HG02840 (cell line): ENCODE data around the gene FAM114A2.

ENCODE experiments used
- ATAC-seq: cut with Tn5 transposase; IDR thresholded peaks from one replicate; pipeline ENCODE4 v1.9.1; 2021; ENCODE audit warnings: mild to moderate bottlenecking, moderate library complexity, moderate number of reproducible peaks; ENCODE audit not compliant: unreplicated experiment, low FRiP score

FAM114A2 gene

DNA sequence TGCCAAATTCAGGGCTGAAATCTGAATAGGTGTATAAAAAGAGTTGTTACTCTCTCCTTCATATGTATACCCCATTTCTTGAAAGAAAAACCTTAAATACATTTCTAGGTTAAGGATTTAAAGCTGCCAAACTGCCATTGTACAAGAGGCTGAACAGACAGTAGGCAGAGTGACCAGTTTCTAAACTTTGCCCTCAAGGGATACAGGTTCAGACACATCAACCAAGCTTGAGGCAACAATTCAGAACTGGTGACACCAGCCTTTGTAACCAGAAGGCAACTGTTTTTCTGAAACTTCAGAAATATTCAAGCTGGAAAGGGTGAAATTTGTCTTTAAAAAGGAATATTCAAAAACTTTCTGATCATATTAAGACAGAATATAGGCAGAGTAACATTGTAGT lies 47.5 kb downstream of the FAM114A2 start:
- no peak for ATAC-seq

DNA sequence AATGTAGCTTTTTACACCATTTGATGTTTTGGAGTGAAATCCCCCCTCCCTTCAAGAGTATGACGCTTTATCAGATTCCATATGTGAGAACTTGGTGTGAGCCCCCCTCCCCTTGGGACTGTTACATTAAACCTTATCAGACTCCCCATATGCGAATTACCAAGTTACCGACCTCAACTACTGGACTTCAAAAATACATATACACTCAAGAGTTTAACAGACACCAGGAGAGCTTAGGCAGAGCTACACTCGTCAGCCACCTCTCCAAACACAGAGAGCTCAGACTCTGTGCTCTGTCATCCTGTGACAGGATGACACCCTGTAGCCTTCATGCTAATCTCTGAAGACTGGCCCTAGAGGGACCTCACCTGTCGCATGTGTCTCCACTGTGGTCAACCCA lies 50.2 kb downstream of the FAM114A2 start:
- ATAC-seq: no peak

DNA sequence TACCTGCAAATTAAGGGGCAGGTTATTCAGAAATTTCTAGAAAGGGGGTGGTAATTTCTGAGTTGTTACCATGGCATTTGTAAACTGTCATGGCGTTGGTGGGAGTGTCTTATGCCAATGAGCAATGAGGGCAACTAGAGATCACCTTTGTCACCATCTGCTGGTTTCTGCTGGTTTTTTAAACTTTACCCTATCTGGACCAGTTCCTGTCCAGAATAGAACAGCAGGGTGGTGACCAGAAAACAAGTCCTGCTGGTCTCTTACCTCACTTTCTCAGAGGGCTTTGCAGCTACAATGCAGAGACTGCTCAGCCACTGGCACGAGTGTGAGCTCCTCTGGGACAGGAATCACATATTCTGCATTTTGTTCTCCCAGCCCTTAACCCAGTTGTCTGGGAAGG lies 51.4 kb downstream of the FAM114A2 start:
- ATAC-seq: no peak

DNA sequence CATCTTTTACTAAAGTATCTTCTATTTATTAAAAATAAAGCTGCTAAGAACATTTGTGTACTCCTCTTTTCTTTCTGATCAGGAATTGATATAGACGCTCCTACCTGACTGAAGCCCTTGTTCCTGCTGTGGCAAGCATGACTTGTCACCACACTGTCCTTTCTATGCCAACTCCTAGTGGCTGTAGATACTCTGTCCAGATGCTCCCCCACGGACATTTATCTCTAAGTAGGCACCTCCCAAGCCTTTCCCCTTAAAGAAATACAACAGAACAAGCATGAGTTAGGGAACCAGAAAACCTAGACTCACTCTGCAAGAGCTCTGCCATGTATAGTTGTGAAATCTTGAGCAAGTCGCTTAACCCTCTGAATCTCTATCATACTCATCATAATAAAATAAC lies 53.2 kb downstream of the FAM114A2 start:
- ATAC-seq: no peak

DNA sequence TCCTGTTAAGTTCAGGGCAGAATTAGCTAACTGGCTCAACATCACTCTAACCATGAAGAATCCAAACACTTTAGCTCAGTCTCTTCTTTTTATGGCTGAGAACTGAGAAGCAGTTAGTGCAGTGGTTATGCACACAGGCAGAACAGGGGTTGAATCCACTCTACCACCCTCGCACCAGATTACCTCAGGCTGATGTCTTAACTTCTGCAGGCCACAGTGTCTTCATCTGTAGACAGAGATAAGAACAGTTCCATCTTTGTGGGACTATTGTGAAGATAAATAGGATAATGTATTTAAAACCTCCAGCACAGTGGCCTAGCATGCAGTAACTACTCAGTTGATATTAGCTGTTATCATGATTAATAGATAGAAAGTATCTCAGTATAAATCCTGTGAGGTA lies 54.8 kb downstream of the FAM114A2 start:
- ATAC-seq: no peak

DNA sequence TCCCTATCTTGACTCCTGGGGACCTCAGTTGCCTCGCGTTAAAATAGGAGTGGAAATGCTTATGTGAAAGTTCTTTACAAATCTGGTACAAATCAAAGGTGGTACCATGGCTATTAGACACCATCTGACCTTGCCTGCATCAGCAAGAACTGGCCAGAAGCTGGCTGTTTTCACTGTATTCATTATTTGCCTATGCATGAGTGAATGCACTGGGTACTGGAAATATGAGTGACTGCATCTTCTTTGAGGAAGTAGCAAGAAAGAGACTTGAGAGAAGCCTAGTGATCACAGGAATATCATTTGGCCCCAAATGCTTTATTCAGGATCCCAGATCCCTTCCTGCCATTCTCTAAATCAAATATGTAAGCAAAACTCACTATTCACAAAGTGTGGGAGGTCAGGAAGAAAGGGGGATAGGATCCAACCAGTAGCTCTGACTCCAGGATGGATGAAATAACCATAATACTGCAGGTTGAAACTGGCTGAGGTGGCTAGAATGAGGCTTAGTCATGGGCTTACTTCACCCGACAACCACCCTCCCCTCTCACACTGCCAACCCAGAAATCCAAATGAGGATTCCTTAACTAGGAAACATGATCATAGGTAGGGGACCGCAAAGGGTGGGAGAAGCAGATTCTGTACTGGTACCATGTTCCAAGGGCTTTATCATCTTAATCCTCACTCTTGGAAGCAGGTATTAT lies 56.7 kb downstream of the FAM114A2 start:
- ATAC-seq: no peak

DNA sequence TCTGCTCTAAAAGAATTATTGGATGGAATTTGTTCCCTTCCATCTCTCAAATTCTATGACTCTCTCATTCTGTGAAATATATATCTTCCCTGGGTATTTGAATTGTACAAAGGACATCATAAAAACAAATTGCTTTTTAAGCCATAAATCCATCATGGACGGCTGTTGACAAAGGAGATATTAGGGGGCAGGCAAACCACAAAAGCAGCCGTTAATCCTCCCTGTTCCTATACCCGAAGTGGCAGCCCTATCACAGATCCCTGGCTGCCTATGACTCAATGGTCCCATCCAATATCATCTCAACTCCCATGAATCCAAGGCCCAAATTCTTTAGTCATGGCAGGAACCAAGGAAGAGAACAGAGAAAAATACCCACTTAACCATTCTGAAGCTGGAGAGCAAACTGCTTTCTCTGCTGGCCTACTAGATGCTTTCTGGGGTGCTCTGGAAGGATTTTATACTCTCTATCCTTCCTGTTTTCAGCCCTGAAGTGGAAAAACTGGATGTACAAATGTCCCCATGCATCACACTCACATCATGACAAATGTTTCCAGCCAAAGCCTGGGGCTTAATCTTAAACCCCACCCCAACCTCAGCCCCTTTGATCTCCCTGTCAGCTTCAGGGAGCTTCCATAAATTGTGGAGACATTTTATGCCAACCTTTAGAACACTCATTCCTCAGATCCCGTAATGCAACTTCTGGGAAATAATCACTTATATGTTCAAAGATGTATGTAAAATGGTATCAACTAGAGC lies 59.5 kb downstream of the FAM114A2 start:
- ATAC-seq: no peak

DNA sequence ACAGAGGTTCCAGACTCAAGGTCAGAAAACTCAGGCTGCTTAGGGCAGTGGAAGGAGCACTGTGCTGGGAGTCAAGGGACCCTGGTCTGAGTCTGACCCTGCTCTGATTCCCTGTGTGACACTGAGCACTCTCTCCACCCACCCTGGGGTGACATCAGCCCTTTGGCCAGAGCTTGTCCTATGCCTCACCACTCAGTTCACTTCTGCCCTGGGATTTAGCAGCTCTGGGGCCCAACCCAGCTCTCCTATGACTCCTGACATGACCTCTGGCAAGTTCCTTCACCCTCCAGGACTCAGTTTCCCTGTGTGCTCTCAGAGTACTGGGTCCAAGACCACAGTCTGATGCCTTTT lies 63.9 kb downstream of the FAM114A2 start:
- ATAC-seq: no peak

DNA sequence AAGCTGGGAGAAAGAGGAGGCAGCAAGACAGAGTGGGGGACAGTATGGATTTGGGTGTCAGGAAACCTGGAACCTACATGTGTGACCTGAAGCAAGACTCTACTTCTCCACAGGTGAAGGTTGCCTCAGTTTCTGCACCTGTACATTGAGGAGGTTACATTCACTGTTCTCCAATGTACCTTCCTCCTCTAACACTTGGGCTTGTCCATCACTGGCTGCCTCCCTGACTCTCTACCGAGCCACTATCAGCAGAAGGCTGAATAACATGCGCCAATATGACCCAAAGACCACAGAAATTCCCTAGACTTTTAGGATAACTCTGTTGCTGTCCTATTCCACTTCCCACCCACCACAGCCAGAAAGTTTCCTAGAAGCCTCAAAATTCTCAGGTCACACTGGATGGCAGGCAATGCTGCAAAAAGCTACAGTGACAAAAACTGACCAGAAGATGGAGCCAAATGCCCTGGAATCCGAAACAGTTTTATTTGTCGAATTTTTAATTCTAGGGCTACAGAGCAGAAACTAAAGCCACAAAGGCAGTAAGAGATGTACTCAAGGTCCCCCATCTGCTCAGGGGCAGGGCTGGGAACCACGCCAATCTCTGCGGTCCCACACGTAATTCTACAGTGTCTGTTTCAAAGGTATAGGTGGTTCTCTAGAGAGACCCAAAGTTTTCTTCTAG lies 64.4 kb downstream of the FAM114A2 start:
- no peak for ATAC-seq

DNA sequence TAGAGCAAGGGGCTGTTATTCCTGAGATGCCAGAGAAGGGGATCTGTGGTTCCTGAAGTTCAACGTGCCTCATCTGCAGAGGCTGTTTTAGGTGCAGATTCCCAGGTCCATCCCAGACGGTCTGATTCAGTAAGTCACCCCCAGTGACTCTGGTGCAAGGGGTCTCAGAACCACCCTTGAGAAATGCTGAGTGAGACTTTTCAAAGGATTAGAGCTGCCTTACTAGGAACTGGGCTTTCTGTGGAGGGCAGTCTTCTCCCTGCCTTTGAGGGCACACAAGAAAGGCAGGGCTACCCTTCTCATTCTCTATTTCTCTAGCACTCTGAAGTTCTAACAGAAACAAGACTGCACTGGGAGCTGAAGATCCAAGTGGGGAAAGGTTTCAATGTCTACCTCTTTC lies 66.5 kb downstream of the FAM114A2 start:
- no peak for ATAC-seq

DNA sequence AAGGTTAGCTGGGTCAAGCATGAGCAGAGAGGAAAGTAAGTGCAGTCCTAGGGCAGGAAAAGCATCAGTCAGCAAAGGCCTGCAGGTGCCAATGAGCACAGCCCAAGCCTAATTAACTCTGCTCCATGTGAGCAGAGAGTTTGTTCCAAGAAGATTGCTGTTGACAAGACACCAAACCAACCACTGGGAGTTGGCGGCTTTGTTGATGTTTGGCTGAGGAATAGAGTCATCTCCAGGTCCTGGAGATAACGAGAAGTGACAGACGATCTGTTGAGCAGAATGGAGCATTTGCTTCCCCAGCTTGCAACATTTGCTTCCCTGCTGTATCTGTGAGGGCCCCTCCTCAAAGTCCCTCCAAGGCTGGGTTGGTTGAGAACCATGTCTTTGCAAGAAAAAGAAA lies 68.2 kb downstream of the FAM114A2 start:
- ATAC-seq: no peak

DNA sequence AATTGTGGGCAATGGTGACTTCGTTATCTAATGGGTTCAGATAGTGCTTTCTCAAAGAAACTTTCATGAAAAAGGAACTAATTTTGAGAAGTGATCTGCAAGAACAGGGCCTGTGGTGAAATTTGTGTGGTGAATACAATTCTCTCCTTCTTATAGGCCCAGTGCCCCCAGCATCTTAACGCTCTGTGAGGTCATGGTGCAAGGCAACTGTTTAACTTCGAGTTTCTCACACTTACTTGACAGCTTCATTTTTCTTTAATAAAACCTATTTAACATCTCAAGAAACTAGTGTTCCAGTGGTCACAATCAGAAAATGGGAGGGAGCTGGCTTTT lies 69.2 kb downstream of the FAM114A2 start:
- ATAC-seq: no peak

DNA sequence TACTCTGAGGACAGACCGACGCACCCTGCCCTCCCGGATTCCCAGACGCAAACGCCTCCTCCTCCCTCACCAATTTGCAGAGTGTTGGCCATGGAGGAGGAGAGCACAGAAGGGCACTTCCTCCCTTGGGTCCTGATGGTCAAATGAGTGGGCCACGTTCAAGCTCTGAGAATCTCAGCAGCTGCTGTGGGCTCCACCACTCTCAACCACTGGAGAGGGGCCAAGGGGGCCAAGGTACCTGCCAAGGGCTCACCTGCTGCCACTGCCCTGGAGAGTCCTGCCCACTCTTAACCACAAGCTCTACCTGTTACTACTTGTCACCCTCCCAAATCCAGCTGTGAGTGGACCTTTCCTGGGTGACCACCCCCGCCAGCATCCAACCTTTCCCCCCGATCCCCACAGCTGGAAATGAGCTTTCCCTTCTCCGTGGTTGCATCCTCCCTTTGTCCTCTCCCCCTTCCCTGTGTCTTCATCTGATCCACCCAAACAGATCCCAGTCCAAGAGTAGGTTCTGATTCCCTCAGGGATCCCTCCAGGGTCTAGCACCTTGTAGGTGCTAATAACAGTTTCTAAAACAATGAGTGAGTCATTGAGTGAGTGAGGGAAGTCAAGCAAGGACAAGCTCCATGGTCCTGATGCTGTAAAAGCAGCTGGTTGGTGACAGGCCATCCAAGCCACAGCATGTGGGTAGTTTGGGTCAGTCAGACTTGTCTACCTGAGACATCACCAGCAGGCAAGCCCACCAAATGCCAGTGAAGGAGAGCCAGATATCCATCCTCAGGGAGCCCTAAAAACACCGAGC lies 69.7 kb downstream of the FAM114A2 start:
- no peak for ATAC-seq

DNA sequence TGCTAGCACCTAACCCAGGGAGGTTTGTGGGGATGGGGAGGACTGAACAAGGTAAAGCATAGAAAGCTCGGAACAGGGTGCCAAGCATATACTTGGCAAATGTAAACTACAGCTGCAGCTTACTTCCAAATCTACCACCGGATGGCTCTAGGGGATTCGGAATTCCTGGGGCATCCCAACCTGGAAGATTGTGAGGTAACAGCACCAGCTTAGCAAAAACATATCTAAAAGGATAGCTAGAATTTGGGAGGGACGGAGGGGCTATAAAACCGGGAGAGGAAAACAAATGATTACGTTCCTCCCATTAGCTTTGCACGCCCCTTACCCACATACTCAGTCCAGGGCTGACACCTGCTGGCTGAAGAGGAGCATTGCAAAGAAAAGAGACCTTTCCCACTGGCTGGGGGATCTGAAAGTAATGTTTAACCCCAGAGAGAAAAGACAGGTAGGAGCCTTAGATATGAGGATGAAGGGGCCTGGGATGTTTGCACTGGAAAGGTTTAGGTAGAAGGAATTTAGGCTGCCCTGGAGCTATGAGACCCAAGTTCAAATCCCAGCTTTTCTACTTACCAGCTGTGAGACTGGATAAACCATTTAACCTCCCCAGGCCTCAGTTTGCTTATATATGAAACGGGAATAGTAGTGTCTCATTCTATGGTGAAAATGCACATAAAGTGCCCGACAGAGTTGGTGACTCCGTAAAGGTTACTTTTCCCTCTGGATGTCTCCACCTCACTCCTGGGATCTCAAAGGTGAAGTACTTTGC lies 73.6 kb downstream of the FAM114A2 start:
- ATAC-seq: no peak

DNA sequence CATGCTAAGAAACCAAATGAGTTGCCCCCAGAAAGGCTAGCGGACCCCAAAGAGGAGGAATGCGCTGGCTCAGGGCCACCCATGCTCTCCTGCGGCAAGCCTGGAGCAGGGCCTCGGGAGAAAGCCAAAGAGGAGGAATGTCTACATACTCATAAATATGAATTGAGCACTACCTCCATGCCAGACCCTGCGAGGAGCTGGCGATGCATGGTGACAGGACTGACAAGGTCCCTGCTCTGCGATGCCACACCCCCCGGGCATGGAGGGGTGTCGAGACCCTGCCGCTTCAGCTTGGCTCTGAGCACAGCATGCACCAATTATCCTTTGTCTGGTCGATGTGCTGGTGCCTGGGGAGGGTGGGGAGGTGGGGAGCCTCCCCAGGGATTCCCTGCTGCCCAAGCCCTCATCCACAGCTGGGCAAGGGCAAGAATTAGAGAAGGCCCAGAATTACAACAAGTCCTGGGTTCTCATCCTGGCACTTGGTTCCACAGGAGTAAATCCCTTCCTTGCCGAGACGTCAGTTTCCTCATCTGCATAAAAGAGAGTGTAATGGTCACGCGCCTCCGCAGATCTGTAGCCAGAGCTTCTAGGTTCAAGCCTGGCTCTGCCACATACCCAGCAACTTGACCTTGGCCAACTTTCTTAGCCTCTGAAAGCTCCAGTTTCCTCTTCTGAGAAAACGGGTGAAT lies 74.4 kb downstream of the FAM114A2 start:
- no peak for ATAC-seq

DNA sequence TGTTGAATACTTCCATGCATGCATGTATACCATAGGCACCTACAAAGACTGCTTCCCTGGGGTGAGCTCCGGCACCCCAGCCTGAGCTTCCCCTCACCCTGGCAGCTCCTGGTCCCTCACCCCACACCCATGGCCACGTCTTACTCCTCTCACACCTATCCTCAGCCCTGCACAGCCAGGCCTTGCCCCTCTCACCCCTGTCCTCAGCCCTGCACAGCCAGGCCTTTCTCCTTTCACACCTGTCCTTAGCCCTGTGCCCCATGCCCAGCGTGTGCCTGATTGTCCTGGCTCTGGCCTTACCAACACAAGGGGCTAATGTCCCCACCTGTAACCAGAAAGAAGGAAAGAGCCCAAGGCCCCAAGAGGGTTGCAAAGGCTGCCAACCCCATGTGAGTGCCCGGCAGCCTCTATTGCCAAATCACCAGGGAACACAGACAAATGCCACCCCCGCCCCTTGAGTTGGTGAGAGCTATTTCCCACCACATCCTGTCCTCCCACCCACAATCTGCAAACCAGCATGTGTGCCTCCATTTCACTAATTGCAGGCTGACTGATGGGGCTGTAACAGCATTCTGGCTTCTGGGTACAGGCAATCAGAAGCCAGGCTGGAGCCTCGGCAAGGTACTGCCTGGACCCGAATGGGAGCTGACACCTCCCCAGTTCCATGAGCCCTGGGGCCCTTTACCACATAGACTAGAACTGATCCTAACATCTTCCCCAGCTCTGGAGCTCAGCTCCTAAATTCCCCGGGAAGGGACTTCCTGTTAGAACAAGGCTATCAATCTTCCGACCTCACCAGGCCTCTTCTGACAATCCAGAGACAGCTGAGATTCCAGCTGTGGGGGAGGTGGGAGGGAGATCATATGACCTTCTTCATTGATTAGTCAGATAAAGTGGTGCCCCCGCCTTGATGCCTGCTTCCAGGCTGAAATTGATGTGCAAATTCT lies 78.2 kb downstream of the FAM114A2 start:
- no peak for ATAC-seq

DNA sequence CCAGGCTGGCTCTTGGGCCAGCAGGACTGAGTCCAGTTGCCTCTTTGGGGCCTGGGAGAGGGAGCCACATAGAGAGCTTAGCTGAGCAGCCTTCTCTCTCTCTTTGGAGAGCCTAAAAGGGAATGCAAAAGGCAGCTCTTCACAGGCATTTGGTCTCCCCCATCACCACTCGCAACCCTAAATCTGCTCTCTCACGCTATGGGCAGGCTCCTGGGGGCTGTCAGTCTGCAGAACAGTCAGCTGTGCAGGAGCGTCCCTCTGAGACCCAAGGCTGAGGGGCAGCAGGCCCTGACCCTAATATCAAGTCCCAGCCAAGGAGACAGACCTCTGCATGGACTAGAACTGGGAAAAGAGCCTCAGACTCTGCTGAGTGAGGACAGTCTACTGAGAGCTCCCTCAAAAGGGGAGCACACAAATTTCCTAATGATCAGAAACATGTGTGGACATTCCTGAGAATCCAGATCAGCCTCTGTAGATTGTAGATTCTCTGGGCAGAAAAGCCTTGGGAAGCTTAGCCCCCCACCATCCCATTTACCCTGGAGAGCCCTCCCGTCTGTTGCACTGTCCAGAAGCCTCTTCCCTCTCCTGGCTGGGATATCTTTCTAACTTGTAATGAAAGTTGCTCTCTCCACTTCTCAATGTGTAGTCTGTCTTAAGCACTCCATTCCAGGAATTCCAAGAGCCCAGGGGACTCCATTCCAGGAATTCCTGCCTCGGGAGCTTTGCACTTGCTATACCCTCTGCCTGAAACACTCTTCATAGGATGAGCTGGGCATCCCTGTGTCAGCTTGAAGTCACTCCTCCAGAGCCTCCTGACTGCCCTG lies 79.4 kb downstream of the FAM114A2 start:
- ATAC-seq: no peak

DNA sequence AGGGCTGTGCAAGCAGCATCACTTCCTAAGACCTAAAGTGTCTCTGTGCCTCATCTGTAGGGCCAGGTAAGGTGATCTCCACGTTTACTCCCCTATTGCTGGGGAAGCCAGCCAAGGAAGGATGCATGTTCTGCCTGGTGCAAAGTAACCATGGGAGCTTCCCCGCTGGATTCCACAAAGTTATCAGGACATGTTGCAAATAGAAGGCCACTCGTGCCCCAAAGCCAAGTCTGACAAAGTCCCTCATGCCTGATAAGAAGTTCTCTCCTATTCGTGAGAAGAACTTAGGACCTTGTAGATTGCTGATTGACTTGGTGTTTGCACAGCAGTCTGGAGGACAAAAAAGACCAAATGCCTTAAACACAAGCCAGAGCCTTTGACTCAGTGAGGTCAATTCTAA lies 81.5 kb downstream of the FAM114A2 start:
- ATAC-seq: no peak
